Stimulated activated CD8-positive, alpha-beta memory T cell treated with anti-CD3 and anti-CD28 coated beads, Interleukin-15, amount 100 ng/mL, for 1 hour (primary cell): ENCODE measurements around the gene SLC7A14.

ENCODE experiments used
- DNase-seq: peaks from one replicate; pipeline ENCODE4 v3.0.0-alpha.2; 2020; ENCODE audit warnings: low read depth

Gene SLC7A14

DNA sequence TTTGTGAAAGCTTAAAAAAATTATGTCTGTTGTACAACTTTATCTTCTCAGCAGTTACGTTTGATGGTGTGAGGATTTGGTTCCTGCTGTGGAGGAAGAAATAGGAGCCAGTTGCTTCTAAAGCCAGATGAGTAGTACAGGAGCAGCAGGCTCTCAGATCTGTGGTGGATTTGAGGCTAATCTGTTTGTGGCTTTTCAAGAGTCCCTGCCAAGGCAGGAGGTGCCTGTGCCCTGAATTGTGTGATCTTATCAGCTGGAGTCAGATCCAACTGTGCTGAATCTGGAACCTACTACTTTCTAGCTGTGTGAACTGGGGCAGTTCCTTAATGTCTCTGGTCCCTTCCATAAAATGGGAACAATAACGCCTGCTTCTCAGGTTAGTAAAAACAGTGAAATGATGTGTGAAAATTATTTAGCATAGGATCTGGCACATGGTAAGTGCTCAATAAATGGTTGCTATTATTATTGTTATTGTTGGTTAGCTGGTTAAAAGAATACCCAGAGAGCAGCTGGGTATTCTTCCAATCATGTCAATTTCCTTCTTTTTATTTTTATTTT lies 159.6 kb downstream of the SLC7A14 start:
- DNase-seq = no peak

DNA sequence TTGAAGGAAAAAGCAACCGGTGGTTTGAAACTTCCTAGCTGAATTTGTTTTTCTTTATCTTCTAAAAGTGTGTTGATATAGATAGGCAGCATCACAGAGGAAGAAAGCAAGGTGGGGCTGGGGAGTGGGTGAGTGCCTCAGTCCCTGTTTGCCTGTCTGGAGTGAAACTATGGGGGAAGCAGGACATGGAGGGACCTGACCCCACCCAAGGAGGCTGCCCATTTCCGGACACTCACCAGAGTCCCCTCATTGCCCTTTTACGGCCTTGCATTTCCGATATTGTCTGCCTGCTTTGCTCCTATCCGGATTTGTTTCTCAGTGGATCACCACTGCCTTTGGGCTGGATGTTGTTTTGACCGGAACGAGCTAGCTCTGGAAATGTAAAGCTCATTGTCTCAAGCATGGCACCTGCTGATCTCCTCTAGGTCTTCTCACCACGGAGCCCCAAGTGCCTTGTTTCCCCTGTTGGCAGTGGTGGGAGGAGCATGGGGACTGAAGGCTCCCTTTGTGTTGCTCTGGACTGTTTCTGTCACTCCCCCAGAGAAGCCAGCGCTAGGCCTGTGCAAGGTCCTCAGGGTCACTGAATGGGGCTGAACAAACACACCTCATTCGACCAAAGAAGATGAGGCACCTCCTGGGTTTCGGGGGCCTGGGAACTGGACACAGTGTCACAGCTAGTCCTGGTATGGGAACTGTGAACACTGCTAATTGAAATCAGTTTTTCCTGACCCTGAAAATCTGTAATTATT lies 160.2 kb downstream of the SLC7A14 start:
- DNase-seq = no peak

GRCh38 chr3:170424879-170425278 lies 161.0 kb downstream of the SLC7A14 start:
- DNase-seq = no peak

DNA sequence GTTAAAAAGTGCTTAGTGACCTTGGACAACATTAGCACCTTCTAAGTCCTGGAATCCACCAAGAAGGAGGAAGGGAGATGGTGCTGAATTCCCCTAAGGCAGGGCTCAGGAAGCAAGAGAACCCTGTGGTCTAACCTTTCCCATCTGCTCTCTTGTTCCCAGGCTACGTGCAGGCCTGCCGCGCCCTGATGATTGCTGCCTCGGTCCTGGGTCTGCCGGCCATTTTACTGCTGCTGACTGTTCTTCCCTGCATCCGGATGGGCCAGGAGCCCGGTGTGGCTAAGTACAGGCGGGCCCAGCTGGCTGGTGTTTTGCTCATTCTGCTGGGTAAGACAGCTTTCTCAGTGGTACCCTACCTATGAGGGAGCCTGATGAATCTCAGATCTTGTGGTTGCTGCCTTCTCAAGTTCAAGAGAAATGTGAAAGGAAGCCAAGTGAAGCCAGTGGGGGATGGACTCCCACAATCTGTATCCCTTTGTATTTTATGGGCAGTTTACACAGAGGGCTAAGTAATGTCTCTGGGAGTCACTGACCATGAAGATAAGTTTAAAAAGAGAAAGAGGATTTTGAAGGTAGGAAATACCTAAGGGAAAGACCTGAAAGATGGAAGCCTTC lies 162.8 kb downstream of the SLC7A14 start:
- DNase-seq = no peak

DNA sequence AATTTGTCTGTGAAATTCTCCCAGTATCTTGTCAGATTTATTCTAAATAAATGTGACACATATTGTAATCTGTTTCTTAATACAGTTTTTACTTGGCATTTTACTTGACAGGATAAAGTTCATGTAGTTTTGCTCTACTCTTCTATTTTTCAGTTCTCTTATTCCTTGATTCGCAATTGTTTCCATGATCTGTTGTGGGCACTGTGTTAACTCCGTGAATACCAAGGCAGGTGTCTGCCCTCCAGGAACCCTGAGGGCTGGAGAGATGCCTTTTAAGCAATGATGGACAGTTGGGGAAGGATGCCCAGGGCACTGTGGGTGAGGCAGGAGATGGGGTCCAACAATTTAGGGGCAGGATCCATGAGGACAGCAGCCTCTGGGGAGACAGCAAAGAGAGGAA lies 164.1 kb downstream of the SLC7A14 start:
- DNase-seq = no peak

DNA sequence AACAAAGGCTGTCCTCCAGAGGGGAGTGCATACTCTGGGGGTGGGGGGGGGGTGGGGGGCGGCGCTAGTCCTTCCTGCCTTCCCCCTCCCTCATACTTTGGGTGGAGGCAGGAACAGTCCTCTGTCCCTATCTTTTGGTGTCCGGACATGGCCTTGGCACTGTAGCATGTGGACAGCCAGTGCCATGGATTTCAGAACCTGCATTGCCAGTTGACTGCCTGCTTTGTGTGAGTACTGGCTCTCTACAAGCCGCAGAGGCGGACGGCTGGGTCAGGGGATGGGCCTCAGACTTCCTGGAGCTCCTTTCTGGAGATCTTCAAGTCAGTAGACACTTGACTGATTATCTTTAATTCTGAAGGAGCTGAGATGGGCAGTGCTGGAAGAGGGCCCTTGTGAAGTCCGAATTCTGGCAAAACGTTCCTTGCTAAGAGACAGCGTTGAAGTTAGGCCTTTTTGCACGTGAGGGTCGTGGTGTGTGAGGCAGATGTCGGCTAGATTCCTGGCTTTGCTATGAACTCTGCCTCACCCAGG lies 164.7 kb downstream of the SLC7A14 start:
- DNase-seq = no peak

GRCh38 chr3:170420307-170420821 lies 165.5 kb downstream of the SLC7A14 start:
- DNase-seq = no peak

DNA sequence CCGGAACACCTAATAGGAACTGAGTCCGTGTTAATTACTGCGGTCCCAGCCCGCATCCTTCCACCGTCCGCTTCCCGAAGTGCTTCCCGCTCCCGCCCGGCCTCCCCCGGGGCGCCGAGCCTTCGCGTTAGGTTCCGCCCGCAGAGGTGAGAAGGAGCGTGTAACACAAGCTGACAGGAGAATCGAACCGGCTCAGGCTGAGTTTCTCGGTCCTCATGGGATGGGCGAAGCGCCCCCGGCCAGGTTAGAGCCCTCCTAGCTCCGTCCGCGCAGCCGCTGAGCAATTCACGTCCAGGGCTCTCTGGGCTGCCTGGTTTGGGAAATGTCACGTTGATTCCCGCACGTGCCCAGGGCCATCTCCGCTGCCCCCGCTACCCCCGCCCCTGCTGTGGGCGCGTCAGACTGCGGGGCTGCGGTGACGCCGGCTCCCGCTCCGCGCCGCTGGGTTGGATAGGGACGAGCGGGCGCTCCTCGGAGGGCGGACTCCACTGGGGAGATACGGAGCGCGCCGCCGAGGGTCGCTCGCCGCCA lies 166.3 kb downstream of the SLC7A14 start:
- DNase-seq = no peak

- DNase-seq = no peak
Observed at GRCh38 chr3:170418422-170419398, 167.2 kb downstream of the SLC7A14 start, which contains the start of gene CLDN11. CLDN11 (plus strand) TSS chr3:170418868; CDS start chr3:170419067, 199 bp downstream.

GRCh38 chr3:170417090-170417489 lies 168.8 kb downstream of the SLC7A14 start:
- no peak for DNase-seq

GRCh38 chr3:170414202-170414663 lies 171.6 kb downstream of the SLC7A14 start:
- no peak for DNase-seq

DNA sequence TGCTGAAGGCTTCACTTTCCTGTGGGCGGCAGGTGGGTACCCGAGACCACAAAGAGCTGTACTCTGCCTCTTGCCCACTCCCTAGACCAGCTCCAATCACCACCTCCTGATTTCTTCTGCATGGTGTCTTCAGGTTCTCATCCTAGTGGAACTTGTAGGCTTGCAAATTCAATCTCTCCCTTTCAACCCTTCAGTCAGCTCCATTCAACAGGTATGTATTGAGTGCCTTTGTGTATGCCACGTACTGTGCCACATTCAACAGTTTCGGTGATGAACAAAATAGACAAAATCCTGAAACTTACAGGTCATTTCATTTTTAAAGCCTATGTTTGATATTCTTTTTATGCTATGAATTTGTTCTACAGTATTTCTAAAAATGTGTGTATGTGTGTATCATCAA lies 172.6 kb downstream of the SLC7A14 start:
- DNase-seq = no peak

DNA sequence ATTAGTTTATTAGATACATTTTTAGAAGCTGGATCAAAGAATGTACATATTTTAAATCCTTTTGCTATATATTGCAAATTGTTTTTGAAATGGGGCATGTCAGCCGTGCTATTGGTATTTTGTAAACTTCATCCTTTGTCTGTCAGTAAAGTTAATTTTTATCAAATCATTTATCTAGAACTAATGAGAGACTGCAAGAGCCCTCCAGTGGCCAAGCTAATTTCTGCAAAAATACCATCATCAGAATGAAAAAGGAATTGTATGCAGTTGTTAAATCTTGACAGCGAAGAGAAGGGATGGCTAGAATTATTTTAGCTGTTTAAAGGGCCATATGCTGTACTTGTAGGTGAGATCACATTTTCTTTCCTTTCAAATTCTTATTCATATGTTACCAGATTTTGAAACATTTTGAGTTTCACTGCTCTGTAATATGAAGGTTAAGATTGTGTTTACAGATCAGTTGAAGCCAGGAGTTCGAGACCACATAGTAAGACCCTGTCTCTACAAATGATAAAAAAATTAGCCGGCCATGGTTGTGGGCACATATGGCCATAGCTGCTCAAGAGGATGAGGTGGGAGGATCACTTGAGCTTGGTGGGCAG lies 175.3 kb downstream of the SLC7A14 start:
- no peak for DNase-seq
